K562 (cell line): ENCODE measurements around the gene IREB2. TPM values are rescaled to one million over a fixed set of nuclear protein-coding genes. Genes with fewer than 3 reads are reported as not detected.

ENCODE experiments used
- ATF6 ChIP-seq: sonication (generic); formaldehyde crosslinking; IDR thresholded peaks from 2 replicates; pipeline ENCODE4 v1.4.0; 2020; ENCODE audit warnings: mild to moderate bottlenecking, missing genetic modification reagents
- C11orf30 ChIP-seq: fragments of 450-650 bp; IDR thresholded peaks from 2 replicates; pipeline ENCODE4 v1.6.1; 2016; ENCODE audit warnings: low read depth, mild to moderate bottlenecking
- CHD2 ChIP-seq: IDR thresholded peaks from 2 replicates; pipeline ENCODE4 v1.6.1; 2011; ENCODE audit warnings: low read depth, low read length
- ILK ChIP-seq: fragments of 450-650 bp; IDR thresholded peaks from 2 replicates; pipeline ENCODE4 v1.6.1; 2016; ENCODE audit warnings: missing genetic modification characterization, low read depth, mild to moderate bottlenecking, missing compliant biosample characterization, moderate library complexity, borderline replicate concordance
- MIER1 ChIP-seq: fragments of 450-650 bp; IDR thresholded peaks from 2 replicates; pipeline ENCODE4 v1.6.1; 2016; ENCODE audit warnings: antibody characterized with exemption, mild to moderate bottlenecking, low read depth
- NR0B1 ChIP-seq: fragments of 450-650 bp; IDR thresholded peaks from one replicate; pipeline ENCODE4 v1.6.1; 2018; ENCODE audit warnings: mild to moderate bottlenecking, moderate library complexity; ENCODE audit not compliant: partially characterized antibody
- PBX2 ChIP-seq, 2 experiments: IDR thresholded peaks in 1 of 2; conservative IDR thresholded peaks in 1 of 2; 2 replicates each; pipeline ENCODE4 v1.6.1; 2016; ENCODE audit warnings: low read depth in 2 of 2, mild to moderate bottlenecking in 1 of 2, missing compliant biosample characterization in 1 of 2, missing genetic modification characterization in 1 of 2, moderate library complexity in 1 of 2
- PRDM10 ChIP-seq: fragments of 450-650 bp; IDR thresholded peaks from 2 replicates; pipeline ENCODE4 v1.6.1; 2018; ENCODE audit not compliant: partially characterized antibody
- TFE3 ChIP-seq: fragments of 450-650 bp; formaldehyde crosslinking; IDR thresholded peaks from 2 replicates; pipeline ENCODE4 v1.4.0; 2020; ENCODE audit warnings: mild to moderate bottlenecking, mixed read lengths
- ZNF695 ChIP-seq: fragments of 450-650 bp; formaldehyde crosslinking; IDR thresholded peaks from 2 replicates; pipeline ENCODE4 v1.4.0; 2020; ENCODE audit warnings: mild to moderate bottlenecking, moderate library complexity
- polyA plus RNA-seq, 8 experiments: library from polyadenylated mRNA; depleted of rRNA in 4 of 8; stranded (reverse) in 5 of 8; unstranded in 3 of 8; fragments of >200 nt; fragmentation: Nextera tagmentation in 2 of 8; fragmentation: Illumina TruSeq in 1 of 8; extraction: Ambion mirVana in 2 of 8; extraction: Trizol in 1 of 8; gene quantifications; 2 replicates each; pipeline versions ENCODE4 v1.2.1 to v1.2.3, GENCODE V29; 2011 to 2014; ENCODE audit warnings: inconsistent platforms in 1 of 8, missing spikeins in 1 of 8
- total RNA-seq, 7 experiments: library from RNA; depleted of rRNA in 6 of 7; stranded (reverse); fragments of >200 nt in 6 of 7; fragmentation: Illumina TruSeq in 2 of 7; extraction: Trizol in 2 of 7; gene quantifications; 2 replicates each; pipeline versions ENCODE4 v1.2.1 to v1.2.3, GENCODE V29; 2011 to 2021; ENCODE audit warnings: low replicate concordance in 1 of 7

The IREB2 gene
- total and polyA plus RNA-seq, 9 of the 15 experiments (the other 6 are each of a cell fraction or from before 2014, with no cell fraction given) = 16.8 to 61.7 (median 34.0) TPM

- TF ChIP-seq PRDM10 (peak; percentile 68), CHD2 (no peak), TFE3 (CRISPR knock-in tag) (no peak), C11orf30 (peak; percentile 71), NR0B1 (no peak), ILK (tag) (no peak), PBX2 (CRISPR knock-in tag; IDR thresholded peaks at IDR 0.05; ENCODE audit: low read depth) (no peak), PBX2 (tag; conservative IDR thresholded peaks at IDR 0.05; ENCODE audit: low read depth) (no peak), MIER1 (no peak), ATF6 (CRISPR knock-in tag) (0 out of 2 replicates have a peak, but pooled peaks have one; percentile 78), ZNF695 (no peak)
Observed at GRCh38 chr15:78540141-78540870, 102.3 kb downstream of the IREB2 start, which contains the start of gene PSMA4 (continued).
